ENCODE results near the gene PTPRN2.

Gene PTPRN2

DNA sequence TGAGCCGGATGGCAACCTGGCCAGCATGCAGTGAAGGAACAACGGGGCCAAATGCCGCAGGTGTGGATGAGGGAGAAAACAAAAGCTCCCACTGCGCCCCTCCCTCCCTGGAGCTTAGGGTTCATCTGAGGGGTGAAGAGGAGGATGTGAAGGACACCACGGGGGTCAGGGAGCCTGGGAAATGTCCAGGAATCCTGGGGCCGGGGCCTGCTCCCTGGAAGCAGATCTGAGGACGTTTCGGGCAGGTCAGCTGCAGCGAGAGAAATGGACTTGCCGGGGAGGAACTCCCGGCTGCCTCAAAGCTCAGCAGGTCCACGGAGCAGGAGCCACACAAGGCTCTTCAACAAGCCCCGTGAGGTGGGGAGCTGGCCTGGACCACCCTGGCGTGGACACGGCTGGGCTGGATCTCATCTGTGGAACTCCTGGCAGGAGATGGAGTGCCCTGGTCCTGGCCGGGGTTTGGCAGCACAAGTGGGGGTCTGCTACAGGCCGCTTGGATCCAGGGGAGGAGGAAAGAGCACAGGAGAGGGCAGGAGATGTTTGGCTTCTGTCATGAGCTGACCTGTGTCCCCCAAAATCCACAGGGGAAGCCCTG is 585.0 kb downstream of the PTPRN2 start:
- peaks cover 4% of the 10 kb centered on the region for H3K9me3 ChIP-seq (replicated peaks; ENCODE audit: low read length)
- H3K9ac ChIP-seq (ENCODE audit: low read depth, low read length): no peak overlapping the region
- H3K4me1 ChIP-seq (ENCODE audit: control insufficient read depth, insufficient read depth, low read length): no peaks in the 10 kb centered on the region
- no peak overlapping the region for H3K4me3 ChIP-seq (ENCODE audit: low read length)
- no peak overlapping the region for H3K4me2 ChIP-seq (ENCODE audit: low read length)
- H3K27me3 ChIP-seq (ENCODE audit: control insufficient read depth, insufficient read depth, low read length): no peaks in the 10 kb centered on the region
- no peaks in the 10 kb centered on the region for H3K36me3 ChIP-seq (ENCODE audit: insufficient read depth, low read length)

DNA sequence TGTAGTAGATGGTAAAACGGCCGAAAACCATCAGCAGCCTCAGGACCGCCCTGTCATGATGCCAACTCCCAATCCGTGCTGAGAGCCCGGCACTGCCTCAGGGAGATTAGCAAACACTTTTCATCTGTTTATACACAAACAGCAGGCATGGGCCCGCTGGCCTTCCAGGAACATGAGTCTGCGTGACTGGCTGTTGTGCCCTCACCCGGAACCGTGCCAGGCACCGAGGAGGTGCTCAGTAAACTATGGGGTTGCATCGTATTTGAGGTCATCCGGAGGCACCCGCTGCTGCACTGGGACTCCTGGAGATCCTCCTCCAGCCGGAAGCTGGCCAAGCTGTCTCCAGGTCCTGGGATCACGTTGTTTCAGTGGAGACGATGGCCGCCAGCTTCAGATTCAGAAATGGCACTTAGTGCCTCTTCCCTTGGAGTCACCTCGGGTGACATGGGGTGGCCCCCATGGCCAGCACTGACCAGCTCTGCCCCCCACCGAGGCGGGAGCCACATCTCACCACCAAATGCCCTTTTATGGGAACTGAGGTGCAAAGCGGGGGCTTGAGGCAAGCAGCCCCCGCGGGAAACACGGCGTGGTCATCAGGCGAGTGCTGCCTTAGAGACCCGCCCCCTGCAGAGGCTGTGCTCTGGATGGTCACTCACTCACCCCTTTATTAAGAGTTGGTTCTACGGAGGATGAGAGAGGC is 585.9 kb downstream of the PTPRN2 start:
- no peaks in the 10 kb centered on the region for H3K4me1 ChIP-seq (ENCODE audit: control insufficient read depth, insufficient read depth, low read length)
- no peak overlapping the region for H3K4me3 ChIP-seq (ENCODE audit: low read length)
- no peaks in the 10 kb centered on the region for H3K27me3 ChIP-seq (ENCODE audit: control insufficient read depth, insufficient read depth, low read length)
- no peak overlapping the region for H3K9ac ChIP-seq (ENCODE audit: low read depth, low read length)
- no peak overlapping the region for H3K4me2 ChIP-seq (ENCODE audit: low read length)
- no peaks in the 10 kb centered on the region for H3K36me3 ChIP-seq (ENCODE audit: insufficient read depth, low read length)
- H3K9me3 ChIP-seq (replicated peaks; ENCODE audit: low read length): peaks cover 4% of the 10 kb centered on the region

DNA sequence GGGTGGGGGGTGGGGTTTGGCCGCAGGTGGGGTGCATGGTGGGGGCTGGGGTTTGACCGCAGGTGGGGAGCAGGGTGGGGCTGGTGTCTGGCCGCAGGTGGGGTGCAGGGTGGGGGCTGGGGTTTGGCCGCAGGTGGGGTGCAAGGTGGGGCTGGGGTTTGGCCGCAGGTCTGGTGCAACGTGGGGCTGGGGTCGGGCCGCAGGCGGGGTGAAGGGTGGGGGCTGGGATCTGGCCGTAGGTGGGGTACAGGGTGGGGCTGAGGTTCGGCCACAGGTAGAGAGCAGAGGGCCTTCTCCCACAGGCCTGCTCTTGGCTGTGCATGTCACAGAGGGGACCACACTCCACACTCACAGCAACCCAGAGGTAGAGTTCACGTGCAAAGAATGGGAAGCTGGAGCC is 586.6 kb downstream of the PTPRN2 start:
- peaks cover 6% of the 10 kb centered on the region for H3K9me3 ChIP-seq (replicated peaks; ENCODE audit: low read length)
- no peak overlapping the region for H3K4me3 ChIP-seq (ENCODE audit: low read length)
- H3K4me2 ChIP-seq (ENCODE audit: low read length): no peak overlapping the region
- no peaks in the 10 kb centered on the region for H3K27me3 ChIP-seq (ENCODE audit: control insufficient read depth, insufficient read depth, low read length)
- no peaks in the 10 kb centered on the region for H3K4me1 ChIP-seq (ENCODE audit: control insufficient read depth, insufficient read depth, low read length)
- no peaks in the 10 kb centered on the region for H3K36me3 ChIP-seq (ENCODE audit: insufficient read depth, low read length)
- no peak overlapping the region for H3K9ac ChIP-seq (ENCODE audit: low read depth, low read length)

DNA sequence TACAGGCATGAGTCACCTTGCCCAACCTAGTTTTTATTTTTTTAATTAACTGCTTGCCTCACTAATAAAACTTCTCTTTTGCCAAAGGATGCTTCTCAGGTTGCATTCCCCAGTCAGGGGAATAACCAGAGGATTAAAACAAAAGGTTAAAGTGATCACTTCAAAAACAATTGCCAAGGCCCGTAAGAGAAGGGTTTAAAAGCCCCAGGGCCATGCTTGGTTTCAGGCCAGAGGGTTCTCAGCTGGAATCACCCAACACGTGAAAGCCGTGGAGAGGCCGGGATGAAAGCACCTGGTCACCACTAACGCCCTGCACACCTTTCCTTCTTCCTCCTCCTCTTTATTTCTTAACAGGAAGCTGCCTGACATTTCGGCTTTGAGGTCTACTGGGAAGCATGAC is 587.5 kb downstream of the PTPRN2 start:
- H3K9ac ChIP-seq (ENCODE audit: low read depth, low read length): no peak overlapping the region
- H3K9me3 ChIP-seq (replicated peaks; ENCODE audit: low read length): peaks cover 9% of the 10 kb centered on the region
- H3K36me3 ChIP-seq (ENCODE audit: insufficient read depth, low read length): no peaks in the 10 kb centered on the region
- H3K27me3 ChIP-seq (ENCODE audit: control insufficient read depth, insufficient read depth, low read length): no peaks in the 10 kb centered on the region
- no peak overlapping the region for H3K4me2 ChIP-seq (ENCODE audit: low read length)
- H3K4me1 ChIP-seq (ENCODE audit: control insufficient read depth, insufficient read depth, low read length): no peaks in the 10 kb centered on the region
- H3K4me3 ChIP-seq (ENCODE audit: low read length): no peak overlapping the region

DNA sequence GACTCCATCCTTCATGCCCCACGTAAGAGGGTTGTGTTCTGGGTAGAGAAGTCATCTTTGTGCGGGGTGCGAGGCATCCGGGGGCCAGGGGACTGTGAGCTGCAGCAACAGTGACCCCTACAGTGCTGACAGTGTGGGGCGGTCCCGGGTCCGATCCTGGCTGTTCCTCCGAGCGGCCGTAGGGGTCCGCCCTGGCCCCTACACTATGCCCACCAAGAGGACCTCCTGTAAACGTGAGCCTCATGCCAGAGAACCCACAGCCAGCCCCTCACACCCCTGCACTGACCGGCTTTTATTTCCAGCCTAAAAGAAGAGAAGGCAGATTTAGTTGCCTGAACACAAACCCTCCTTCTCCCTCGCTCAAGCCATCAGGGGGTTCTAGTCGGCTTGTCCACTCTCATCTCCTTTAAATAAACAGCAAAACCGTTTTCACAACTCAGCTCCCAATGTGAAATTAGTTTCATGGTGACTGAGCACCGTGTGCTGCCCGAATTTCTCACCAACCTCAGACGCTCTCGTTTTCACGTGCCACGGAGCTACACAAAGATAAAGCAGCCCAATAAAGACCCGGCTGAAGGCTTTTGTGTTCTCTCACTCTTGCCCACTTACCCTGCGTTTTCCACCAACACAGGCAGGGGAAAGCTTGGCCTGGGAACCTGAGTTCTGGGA is 588.6 kb downstream of the PTPRN2 start:
- Histone ChIP-seq H3K9ac (ENCODE audit: low read depth, low read length) (no peak overlapping the region), H3K9me3 (replicated peaks; ENCODE audit: low read length) (peaks cover 9% of the 10 kb centered on the region), H3K4me2 (ENCODE audit: low read length) (no peak overlapping the region), H3K4me1 (ENCODE audit: control insufficient read depth, insufficient read depth, low read length) (no peaks in the 10 kb centered on the region), H3K36me3 (ENCODE audit: insufficient read depth, low read length) (no peaks in the 10 kb centered on the region), H3K27me3 (ENCODE audit: control insufficient read depth, insufficient read depth, low read length) (no peaks in the 10 kb centered on the region), H3K4me3 (ENCODE audit: low read length) (no peak overlapping the region)

DNA sequence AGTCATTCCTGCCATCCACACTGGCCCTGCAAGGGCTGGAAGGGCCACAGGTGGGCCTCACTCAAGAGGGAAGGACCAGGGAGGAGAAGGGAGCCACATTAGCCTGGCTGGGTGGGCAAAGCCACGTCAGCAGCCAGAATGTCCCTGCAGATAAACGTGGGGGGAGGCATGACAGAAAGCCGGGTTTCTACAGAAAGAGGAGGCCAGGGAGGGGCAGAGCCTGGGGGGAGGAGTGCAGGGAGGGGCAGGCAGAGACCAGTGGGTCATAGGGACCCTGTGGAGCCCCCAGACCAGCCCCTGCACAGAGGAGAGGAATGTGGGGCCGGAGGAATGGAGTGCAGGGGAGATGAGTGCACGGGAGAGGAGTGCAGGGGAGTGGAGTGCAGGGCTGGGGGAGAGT is 590.2 kb downstream of the PTPRN2 start:
- no peaks in the 10 kb centered on the region for H3K36me3 ChIP-seq (ENCODE audit: insufficient read depth, low read length)
- H3K27me3 ChIP-seq (ENCODE audit: control insufficient read depth, insufficient read depth, low read length): no peaks in the 10 kb centered on the region
- H3K9ac ChIP-seq (ENCODE audit: low read depth, low read length): no peak overlapping the region
- no peak overlapping the region for H3K4me2 ChIP-seq (ENCODE audit: low read length)
- H3K4me1 ChIP-seq (ENCODE audit: control insufficient read depth, insufficient read depth, low read length): no peaks in the 10 kb centered on the region
- H3K4me3 ChIP-seq (ENCODE audit: low read length): no peak overlapping the region
- H3K9me3 ChIP-seq (replicated peaks; ENCODE audit: low read length): peaks cover 4% of the 10 kb centered on the region

DNA sequence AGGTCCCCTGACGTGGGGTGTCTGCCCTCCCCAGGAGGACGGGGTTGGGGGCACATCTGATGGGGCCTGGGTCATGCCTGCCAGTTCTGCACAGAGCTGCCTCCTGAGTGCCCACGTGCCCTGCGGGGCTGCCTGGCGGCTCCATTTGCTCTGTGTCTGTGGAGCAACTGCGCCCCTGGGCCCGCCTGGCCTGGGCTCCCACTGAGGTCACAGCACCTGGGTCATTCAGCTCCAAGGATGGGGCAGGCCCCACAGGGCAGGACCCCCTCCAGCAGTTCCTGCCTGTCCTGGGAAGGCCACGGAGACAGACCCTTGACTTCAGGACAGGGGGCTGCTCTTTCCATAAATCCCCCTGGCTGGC is 590.6 kb downstream of the PTPRN2 start:
- Histone ChIP-seq H3K27me3 (ENCODE audit: control insufficient read depth, insufficient read depth, low read length) (no peaks in the 10 kb centered on the region), H3K36me3 (ENCODE audit: insufficient read depth, low read length) (no peaks in the 10 kb centered on the region), H3K4me3 (ENCODE audit: low read length) (no peak overlapping the region), H3K9me3 (replicated peaks; ENCODE audit: low read length) (peaks cover 4% of the 10 kb centered on the region), H3K4me1 (ENCODE audit: control insufficient read depth, insufficient read depth, low read length) (no peaks in the 10 kb centered on the region), H3K9ac (ENCODE audit: low read depth, low read length) (no peak overlapping the region), H3K4me2 (ENCODE audit: low read length) (no peak overlapping the region)

DNA sequence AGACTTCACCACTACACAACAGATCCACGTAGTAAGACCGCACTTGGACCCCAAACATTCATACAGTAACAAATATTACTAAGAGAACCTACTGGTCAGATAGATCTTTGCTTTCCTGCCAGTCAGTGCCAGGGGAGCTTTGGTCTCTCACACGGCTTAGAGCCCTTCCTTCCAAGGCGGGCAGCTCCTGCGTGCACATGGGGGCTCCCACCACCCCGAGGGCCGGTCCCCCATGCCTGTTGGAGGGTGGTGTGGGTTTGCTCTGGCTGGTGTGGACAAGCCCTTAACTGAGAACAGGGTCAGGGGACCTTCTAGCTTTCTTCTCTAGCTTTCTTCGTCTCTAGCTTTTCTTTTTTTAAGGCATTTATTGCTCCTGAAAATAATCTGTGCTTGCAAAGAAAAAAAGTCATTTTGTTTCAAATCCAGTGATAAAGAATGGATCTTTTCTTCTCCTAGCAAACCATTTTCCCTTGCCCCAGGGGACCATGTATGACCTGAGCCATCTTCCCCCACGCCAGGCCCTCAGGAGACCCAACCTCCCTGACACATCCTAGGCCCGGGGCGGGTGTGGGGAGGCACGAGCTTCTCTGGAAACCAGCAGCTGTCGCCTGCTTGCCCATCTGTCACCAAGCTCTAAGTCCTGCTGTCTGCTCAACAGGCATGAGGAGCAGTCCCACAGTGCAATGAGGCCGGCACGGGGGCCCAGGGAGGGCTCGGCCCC is 591.1 kb downstream of the PTPRN2 start:
- no peaks in the 10 kb centered on the region for H3K36me3 ChIP-seq (ENCODE audit: insufficient read depth, low read length)
- H3K4me3 ChIP-seq (ENCODE audit: low read length): no peak overlapping the region
- no peak overlapping the region for H3K9ac ChIP-seq (ENCODE audit: low read depth, low read length)
- H3K27me3 ChIP-seq (ENCODE audit: control insufficient read depth, insufficient read depth, low read length): no peaks in the 10 kb centered on the region
- no peaks in the 10 kb centered on the region for H3K4me1 ChIP-seq (ENCODE audit: control insufficient read depth, insufficient read depth, low read length)
- no peak overlapping the region for H3K4me2 ChIP-seq (ENCODE audit: low read length)
- H3K9me3 ChIP-seq (replicated peaks; ENCODE audit: low read length): peaks cover 8% of the 10 kb centered on the region

DNA sequence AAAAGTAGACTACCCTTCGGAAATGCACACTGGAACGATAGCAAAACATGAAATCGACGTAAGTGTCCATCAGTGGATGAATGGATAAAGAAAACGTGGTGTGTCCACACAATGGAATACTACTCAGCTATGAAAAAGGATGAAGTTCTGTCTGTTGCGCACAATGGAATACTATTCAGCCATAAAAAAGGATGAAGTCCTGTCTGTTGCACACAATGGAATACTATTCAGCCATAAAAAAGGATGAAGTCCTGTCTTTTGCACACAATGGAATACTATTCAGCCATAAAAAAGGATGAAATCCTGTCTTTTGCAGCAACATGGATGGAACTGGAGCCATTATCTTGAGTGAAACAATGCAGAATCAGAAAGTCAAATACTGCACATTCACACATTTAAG is 591.8 kb downstream of the PTPRN2 start:
- no peaks in the 10 kb centered on the region for H3K27me3 ChIP-seq (ENCODE audit: control insufficient read depth, insufficient read depth, low read length)
- no peak overlapping the region for H3K9ac ChIP-seq (ENCODE audit: low read depth, low read length)
- no peaks in the 10 kb centered on the region for H3K36me3 ChIP-seq (ENCODE audit: insufficient read depth, low read length)
- no peak overlapping the region for H3K4me3 ChIP-seq (ENCODE audit: low read length)
- H3K9me3 ChIP-seq (replicated peaks; ENCODE audit: low read length): peaks cover 9% of the 10 kb centered on the region
- H3K4me2 ChIP-seq (ENCODE audit: low read length): no peak overlapping the region
- H3K4me1 ChIP-seq (ENCODE audit: control insufficient read depth, insufficient read depth, low read length): no peaks in the 10 kb centered on the region

DNA sequence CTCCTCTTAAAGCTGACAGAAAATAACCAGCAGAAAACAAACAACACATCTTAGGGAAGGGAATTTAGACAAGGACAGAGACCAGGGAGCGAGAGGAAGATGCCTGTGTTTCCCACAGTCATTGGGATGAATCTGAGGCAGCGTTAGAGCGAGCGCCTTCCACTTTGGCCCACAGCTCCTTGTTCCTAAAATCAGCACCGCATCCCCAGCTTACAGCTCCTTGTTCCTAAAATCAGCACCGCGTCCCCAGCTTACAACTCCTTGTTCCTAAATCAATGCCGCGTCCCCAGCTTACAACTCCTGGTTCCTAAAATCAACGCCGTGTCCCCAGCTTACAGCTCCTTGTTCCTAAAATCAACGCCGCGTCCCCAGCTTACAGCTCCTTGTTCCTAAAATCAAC is 593.3 kb downstream of the PTPRN2 start:
- H3K27me3 ChIP-seq (ENCODE audit: control insufficient read depth, insufficient read depth, low read length): no peaks in the 10 kb centered on the region
- no peak overlapping the region for H3K9ac ChIP-seq (ENCODE audit: low read depth, low read length)
- no peak overlapping the region for H3K4me3 ChIP-seq (ENCODE audit: low read length)

DNA sequence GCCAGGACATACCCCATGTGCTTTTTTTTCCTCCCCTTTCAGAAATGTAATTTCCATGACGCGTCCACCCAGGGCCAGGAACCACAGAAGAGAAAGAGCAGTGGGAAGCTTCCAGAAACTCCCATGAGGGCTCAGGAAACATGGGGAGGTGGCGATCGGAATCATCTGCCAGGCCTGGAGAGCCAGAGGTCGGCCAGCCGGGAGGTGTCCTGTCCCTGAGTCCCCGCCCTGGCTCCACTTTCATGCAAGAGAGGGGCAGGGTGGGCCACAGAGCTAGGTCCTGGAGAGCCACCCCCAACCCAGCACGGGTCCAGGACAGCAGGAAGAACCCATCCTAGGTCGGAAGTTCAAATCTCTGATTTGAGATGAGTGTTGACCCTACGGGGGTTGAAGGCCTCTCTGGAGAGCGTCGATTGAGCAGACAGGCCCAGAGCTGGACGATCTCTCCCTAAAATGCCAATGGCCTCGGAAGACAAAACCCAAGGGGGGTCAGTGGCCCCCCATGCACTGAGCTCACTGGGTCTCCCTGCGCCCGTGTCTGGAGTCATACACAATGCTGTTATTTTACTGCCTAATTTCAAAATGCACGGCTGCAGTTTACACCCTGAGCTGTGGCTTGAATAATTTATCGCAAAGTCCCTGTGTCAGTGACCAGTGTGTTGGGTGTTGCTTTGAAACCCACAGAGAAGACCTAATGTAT is 594.1 kb downstream of the PTPRN2 start:
- no peak overlapping the region for H3K4me3 ChIP-seq (ENCODE audit: low read length)
- no peak overlapping the region for H3K9ac ChIP-seq (ENCODE audit: low read depth, low read length)
- no peaks in the 10 kb centered on the region for H3K36me3 ChIP-seq (ENCODE audit: insufficient read depth, low read length)
- H3K27me3 ChIP-seq (ENCODE audit: control insufficient read depth, insufficient read depth, low read length): no peaks in the 10 kb centered on the region
- peaks cover 9% of the 10 kb centered on the region for H3K9me3 ChIP-seq (replicated peaks; ENCODE audit: low read length)
- H3K4me2 ChIP-seq (ENCODE audit: low read length): no peak overlapping the region
- no peaks in the 10 kb centered on the region for H3K4me1 ChIP-seq (ENCODE audit: control insufficient read depth, insufficient read depth, low read length)

More for the DNA sequence above, 593.3 kb downstream of the PTPRN2 start:
- no peaks in the 10 kb centered on the region for H3K36me3 ChIP-seq (ENCODE audit: insufficient read depth, low read length)
- H3K4me2 ChIP-seq (ENCODE audit: low read length): no peak overlapping the region
- peaks cover 9% of the 10 kb centered on the region for H3K9me3 ChIP-seq (replicated peaks; ENCODE audit: low read length)
- no peaks in the 10 kb centered on the region for H3K4me1 ChIP-seq (ENCODE audit: control insufficient read depth, insufficient read depth, low read length)
